ES-I3 (cell line): ENCODE results near the gene LZTS2.

Experiments used
- H3K36me3 ChIP-seq: 2 replicates; pipeline ENCODE4 v1.6.1; 2013; ENCODE audit warnings: mild to moderate bottlenecking, low read length, control low read depth, moderate library complexity; ENCODE audit not compliant: insufficient read depth
- H3K4me1 ChIP-seq: 2 replicates; pipeline ENCODE4 v1.6.1; 2013; ENCODE audit warnings: mild to moderate bottlenecking, control low read depth, low read length; ENCODE audit not compliant: insufficient read depth
- H3K9ac ChIP-seq: 2 replicates; pipeline ENCODE4 v1.6.1; 2013; ENCODE audit warnings: low read depth, mild to moderate bottlenecking, low read length, moderate library complexity
- H3K9me3 ChIP-seq: 2 replicates; pipeline ENCODE4 v1.6.1; 2013; ENCODE audit warnings: mild to moderate bottlenecking, low read length, moderate library complexity; ENCODE audit not compliant: control insufficient read depth, insufficient read depth

Gene LZTS2

GRCh38 chr10:100984672-100985177 is 14.9 kb upstream of the LZTS2 start:
- Histone ChIP-seq H3K9ac (no peak overlapping the region), H3K9me3 (no peaks in the 10 kb centered on the region), H3K4me1 (peaks cover 5% of the 10 kb centered on the region; the same call in 1 of the 2 replicates), H3K36me3 (peaks cover 6% of the 10 kb centered on the region; the same call in 1 of the 2 replicates)

GRCh38 chr10:100985336-100985735 is 14.3 kb upstream of the LZTS2 start:
- Histone ChIP-seq H3K4me1 (peaks cover 5% of the 10 kb centered on the region; the same call in 1 of the 2 replicates), H3K9ac (no peak overlapping the region), H3K36me3 (peaks cover 8% of the 10 kb centered on the region), H3K9me3 (no peaks in the 10 kb centered on the region)

DNA sequence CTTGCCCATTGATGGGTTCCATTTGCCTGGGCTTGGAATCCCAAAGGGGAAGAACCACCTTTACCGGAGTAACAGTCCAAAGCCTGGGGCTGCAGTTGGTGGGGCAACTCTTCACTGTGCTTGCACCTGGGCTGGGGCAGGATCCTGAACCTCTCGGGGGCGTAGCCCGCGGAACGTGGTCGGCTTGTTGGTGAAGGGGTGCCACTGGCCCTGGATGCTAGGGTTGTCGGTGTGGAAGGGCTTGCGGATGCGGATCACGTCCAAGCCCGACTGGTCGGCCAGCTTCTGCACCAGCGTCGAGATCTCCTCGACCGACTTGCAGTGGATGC is 13.0 kb upstream of the LZTS2 start:
- no peaks in the 10 kb centered on the region for H3K9me3 ChIP-seq
- H3K4me1 ChIP-seq, result peaks cover 5% of the 10 kb centered on the region; the same call in 1 of the 2 replicates
- peaks cover 20% of the 10 kb centered on the region for H3K36me3 ChIP-seq
- peak overlapping the region; percentile 100 for H3K9ac ChIP-seq

GRCh38 chr10:100986952-100987684 is 12.5 kb upstream of the LZTS2 start, which contains the start of the genes MRPL43 and TWNK:
MRPL43 (minus strand) TSS chr10:100987497; CDS start chr10:100987443, 54 bp downstream.
TWNK (plus strand) TSS chr10:100987543; CDS start chr10:100988211, 668 bp downstream.
- H3K36me3 ChIP-seq, result peaks cover 20% of the 10 kb centered on the region
- H3K9ac ChIP-seq, result peak within 1 kb of the TSS; percentile 100
- no peaks in the 10 kb centered on the region for H3K9me3 ChIP-seq
- H3K4me1 ChIP-seq, result peaks cover 5% of the 10 kb centered on the region; the same call in 1 of the 2 replicates

GRCh38 chr10:100987685-100988049 is 11.9 kb upstream of the LZTS2 start:
- Histone ChIP-seq H3K4me1 (peaks cover 5% of the 10 kb centered on the region; the same call in 1 of the 2 replicates), H3K9me3 (no peaks in the 10 kb centered on the region), H3K9ac (peak overlapping the region; percentile 100), H3K36me3 (peaks cover 20% of the 10 kb centered on the region)

GRCh38 chr10:100988166-100988565 is 11.4 kb upstream of the LZTS2 start:
- peak overlapping the region; percentile 100 for H3K9ac ChIP-seq
- H3K4me1 ChIP-seq, result peaks cover 5% of the 10 kb centered on the region; the same call in 1 of the 2 replicates
- H3K36me3 ChIP-seq, result peaks cover 20% of the 10 kb centered on the region
- H3K9me3 ChIP-seq, result no peaks in the 10 kb centered on the region

DNA sequence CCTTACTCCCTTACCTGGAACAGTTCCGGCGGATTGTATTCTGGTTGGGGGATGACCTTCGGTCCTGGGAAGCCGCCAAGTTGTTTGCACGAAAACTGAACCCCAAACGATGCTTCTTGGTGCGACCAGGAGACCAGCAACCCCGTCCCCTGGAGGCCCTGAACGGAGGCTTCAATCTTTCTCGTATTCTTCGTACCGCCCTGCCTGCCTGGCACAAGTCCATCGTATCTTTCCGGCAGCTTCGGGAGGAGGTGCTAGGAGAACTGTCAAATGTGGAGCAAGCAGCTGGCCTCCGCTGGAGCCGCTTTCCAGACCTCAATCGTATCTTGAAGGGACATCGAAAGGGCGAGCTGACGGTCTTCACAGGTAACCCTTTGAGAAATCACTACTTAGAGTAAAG is 10.5 kb upstream of the LZTS2 start:
- H3K36me3 ChIP-seq, result peaks cover 28% of the 10 kb centered on the region
- no peak overlapping the region for H3K9ac ChIP-seq
- peaks cover 5% of the 10 kb centered on the region; the same call in 1 of the 2 replicates for H3K4me1 ChIP-seq
- H3K9me3 ChIP-seq, result no peaks in the 10 kb centered on the region

DNA sequence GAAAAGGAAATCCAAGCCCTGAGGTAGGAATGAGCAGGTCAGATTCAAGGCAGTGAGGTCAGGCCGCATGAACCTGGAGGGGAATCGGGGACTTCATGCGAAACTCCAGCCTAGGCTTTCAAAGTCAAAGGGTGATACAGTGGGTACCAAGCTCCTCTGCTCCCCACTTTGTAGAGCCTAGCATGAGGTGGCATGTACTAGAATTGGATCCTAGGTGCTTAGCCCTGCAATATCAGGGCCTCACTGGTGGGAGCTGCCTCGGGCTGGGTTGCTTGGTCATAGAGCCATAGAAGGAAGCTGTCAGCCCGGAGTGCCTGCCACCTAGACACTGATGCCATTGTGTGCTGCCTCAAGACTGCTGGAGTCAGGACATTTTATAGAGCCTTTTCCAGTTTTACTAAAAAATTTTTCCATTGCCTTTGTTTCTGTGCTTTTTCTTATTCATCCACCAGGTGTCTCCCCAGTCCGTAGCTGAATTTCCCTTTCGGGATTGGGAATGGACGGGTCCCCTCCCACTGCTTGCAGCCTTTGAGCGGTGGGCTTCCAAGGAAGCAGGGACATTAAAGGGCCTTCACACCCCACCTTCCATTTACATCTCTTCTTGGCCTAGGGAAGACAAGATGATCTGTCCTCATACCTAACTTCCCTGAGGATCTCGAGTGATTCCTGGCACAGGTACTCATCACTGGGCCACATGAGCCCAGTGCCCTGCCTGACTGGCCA is 5.5 kb upstream of the LZTS2 start:
- H3K9me3 ChIP-seq, result no peaks in the 10 kb centered on the region

GRCh38 chr10:100995181-100995580 is 4.4 kb upstream of the LZTS2 start:
- Histone ChIP-seq H3K9me3 (no peaks in the 10 kb centered on the region), H3K9ac (no peak overlapping the region), H3K36me3 (peaks cover 22% of the 10 kb centered on the region), H3K4me1 (peaks cover 9% of the 10 kb centered on the region; the same call in 1 of the 2 replicates)

More for the DNA sequence above, 5.5 kb upstream of the LZTS2 start:
- Histone ChIP-seq H3K36me3 (peaks cover 29% of the 10 kb centered on the region), H3K4me1 (peaks cover 9% of the 10 kb centered on the region; the same call in 1 of the 2 replicates), H3K9ac (no peak overlapping the region)

GRCh38 chr10:100996678-100997359 is 2.8 kb upstream of the LZTS2 start:
- Histone ChIP-seq H3K9me3 (no peaks in the 10 kb centered on the region), H3K4me1 (peaks cover 16% of the 10 kb centered on the region), H3K36me3 (peaks cover 9% of the 10 kb centered on the region; the same call in 1 of the 2 replicates), H3K9ac (peak overlapping the region; percentile 66)

GRCh38 chr10:100997360-100998182 is 2.0 kb upstream of the LZTS2 start:
- Histone ChIP-seq H3K9me3 (no peaks in the 10 kb centered on the region), H3K4me1 (peaks cover 16% of the 10 kb centered on the region), H3K9ac (peak overlapping the region; percentile 66; the same call in 1 of the 2 replicates), H3K36me3 (peaks cover 9% of the 10 kb centered on the region; the same call in 1 of the 2 replicates)

GRCh38 chr10:100998183-100998990 is 1.2 kb upstream of the LZTS2 start:
- H3K4me1 ChIP-seq, result peaks cover 16% of the 10 kb centered on the region
- peaks cover 12% of the 10 kb centered on the region; the same call in 1 of the 2 replicates for H3K36me3 ChIP-seq

More at GRCh38 chr10:100998183-100998990, 1.2 kb upstream of the LZTS2 start:
- H3K9ac ChIP-seq, result peak overlapping the region; percentile 66
- no peaks in the 10 kb centered on the region for H3K9me3 ChIP-seq
